ENCODE results near the gene NPHS1. TPM values are rescaled to one million over a fixed set of nuclear protein-coding genes. Genes with fewer than 3 reads are reported as not detected.

The NPHS1 gene
- total and polyA plus RNA-seq, 12 donors, result 0.31 TPM; not detected in 11

DNA sequence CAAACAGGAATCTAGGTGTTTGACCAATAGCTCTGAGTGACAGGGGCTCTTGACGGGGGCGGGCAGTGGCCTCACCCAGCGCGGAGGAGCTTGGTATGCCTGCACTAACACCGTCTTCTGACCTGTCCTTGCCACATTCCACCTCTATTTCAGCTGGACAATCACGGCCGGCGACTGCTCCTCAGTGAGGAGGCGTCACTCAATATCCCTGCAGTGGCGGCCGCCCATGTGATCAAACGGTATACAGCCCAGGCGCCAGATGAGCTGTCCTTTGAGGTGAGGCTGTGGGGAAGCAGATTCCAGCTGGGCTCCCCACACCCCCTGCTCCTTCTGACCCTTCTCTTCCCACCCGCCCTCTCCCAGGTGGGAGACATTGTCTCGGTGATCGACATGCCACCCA, 72.2 kb downstream of the NPHS1 start:
- Histone ChIP-seq H3K9me3 (replicated peaks in 1 of 3) (no peaks in the 10 kb centered on the region), H3K4me1 (replicated peaks in 1 of 2) (no peaks in the 10 kb centered on the region), H3K4me3 (no peak overlapping the region), H3K27me3 (no peaks in the 10 kb centered on the region), H3K27ac (no peak overlapping the region), H3K36me3 (replicated peaks in 1 of 2) (peaks cover 0 to 6% of the 10 kb centered on the region in 2 donors)
- TF ChIP-seq POLR2A (IDR thresholded peaks at IDR 0.05), result no peak
- TF ChIP-seq, protein P1, sequence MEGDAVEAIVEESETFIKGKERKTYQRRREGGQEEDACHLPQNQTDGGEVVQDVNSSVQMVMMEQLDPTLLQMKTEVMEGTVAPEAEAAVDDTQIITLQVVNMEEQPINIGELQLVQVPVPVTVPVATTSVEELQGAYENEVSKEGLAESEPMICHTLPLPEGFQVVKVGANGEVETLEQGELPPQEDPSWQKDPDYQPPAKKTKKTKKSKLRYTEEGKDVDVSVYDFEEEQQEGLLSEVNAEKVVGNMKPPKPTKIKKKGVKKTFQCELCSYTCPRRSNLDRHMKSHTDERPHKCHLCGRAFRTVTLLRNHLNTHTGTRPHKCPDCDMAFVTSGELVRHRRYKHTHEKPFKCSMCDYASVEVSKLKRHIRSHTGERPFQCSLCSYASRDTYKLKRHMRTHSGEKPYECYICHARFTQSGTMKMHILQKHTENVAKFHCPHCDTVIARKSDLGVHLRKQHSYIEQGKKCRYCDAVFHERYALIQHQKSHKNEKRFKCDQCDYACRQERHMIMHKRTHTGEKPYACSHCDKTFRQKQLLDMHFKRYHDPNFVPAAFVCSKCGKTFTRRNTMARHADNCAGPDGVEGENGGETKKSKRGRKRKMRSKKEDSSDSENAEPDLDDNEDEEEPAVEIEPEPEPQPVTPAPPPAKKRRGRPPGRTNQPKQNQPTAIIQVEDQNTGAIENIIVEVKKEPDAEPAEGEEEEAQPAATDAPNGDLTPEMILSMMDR (IDR thresholded peaks at IDR 0.05), result no peak
- DNase-seq, result no peak
- 94 to 96% (median 95%) methylated on average over 16 of the region's 16 CpGs for WGBS, 4 donors
- intact Hi-C loops (cut with DNase I), result no loop called here

DNA sequence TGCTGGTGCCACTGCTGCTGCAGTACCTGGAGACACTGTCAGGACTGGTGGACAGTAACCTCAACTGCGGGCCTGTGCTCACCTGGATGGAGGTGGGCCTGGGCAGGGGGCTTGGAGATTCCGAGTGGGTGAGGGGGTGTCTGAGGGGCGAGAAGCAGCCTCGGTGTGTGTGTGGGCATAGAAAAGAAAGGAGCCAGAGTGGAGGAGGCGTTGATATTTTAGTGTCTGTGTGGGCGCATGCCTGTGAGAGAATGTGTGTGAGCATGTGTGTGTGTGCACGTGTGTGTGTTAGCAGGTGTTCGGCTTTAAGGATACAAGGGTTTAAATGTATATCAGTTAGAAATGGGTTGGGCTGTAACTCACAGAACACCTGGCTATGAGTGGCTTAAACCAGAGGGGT, 73.3 kb downstream of the NPHS1 start:
- TF ChIP-seq, protein P1 (IDR thresholded peaks at IDR 0.05), result no peak
- no peak for TF ChIP-seq POLR2A (IDR thresholded peaks at IDR 0.05)
- 92 to 99% (median 95%) methylated on average over 8 of the region's 8 CpGs for WGBS, 4 donors

DNA sequence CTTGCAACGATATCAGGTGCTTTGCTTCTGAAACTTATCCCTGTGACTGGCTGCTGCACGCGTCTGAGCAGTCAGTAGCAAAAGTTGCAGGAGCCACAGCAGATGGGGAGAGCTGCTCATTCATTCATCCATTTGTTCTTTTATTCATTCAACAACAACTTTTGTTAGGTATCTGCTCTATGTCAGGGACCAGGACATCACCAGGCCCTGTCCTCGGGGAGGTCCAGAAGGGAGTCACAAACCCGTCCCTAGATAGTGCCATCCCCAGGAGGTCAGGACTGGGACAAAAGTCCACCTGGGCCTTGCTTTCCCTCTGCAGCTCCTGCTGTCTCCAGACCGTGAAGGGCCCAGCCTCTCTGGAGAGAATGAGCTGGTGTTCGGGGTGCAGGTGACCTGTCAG, 74.3 kb downstream of the NPHS1 start:
- TF ChIP-seq POLR2A (IDR thresholded peaks at IDR 0.05), result no peak
- TF ChIP-seq, protein P1 (IDR thresholded peaks at IDR 0.05), result no peak
- Histone ChIP-seq H3K27ac (no peak overlapping the region), H3K4me3 (no peak overlapping the region), H3K36me3 (replicated peaks in 1 of 2) (peaks cover 0 to 6% of the 10 kb centered on the region in 2 donors), H3K4me1 (replicated peaks in 1 of 2) (peaks cover 0 to 5% of the 10 kb centered on the region in 2 donors), H3K9me3 (replicated peaks in 1 of 3) (no peaks in the 10 kb centered on the region), H3K27me3 (no peaks in the 10 kb centered on the region)
- DNase-seq, result no peak
- intact Hi-C loops (cut with DNase I), result no loop called here
- WGBS, 4 donors, result 76 to 96% (median 88%) methylated on average over 5 to 7 of the region's 7 CpGs

More for the DNA sequence above, 73.3 kb downstream of the NPHS1 start:
- Histone ChIP-seq H3K27me3 (no peaks in the 10 kb centered on the region), H3K4me1 (replicated peaks in 1 of 2) (peaks cover 0 to 5% of the 10 kb centered on the region in 2 donors), H3K36me3 (replicated peaks in 1 of 2) (peaks cover 0 to 6% of the 10 kb centered on the region in 2 donors), H3K4me3 (no peak overlapping the region), H3K27ac (no peak overlapping the region), H3K9me3 (replicated peaks in 1 of 3) (no peaks in the 10 kb centered on the region)
- no peak for DNase-seq
- intact Hi-C loops (cut with DNase I), result no loop called here

DNA sequence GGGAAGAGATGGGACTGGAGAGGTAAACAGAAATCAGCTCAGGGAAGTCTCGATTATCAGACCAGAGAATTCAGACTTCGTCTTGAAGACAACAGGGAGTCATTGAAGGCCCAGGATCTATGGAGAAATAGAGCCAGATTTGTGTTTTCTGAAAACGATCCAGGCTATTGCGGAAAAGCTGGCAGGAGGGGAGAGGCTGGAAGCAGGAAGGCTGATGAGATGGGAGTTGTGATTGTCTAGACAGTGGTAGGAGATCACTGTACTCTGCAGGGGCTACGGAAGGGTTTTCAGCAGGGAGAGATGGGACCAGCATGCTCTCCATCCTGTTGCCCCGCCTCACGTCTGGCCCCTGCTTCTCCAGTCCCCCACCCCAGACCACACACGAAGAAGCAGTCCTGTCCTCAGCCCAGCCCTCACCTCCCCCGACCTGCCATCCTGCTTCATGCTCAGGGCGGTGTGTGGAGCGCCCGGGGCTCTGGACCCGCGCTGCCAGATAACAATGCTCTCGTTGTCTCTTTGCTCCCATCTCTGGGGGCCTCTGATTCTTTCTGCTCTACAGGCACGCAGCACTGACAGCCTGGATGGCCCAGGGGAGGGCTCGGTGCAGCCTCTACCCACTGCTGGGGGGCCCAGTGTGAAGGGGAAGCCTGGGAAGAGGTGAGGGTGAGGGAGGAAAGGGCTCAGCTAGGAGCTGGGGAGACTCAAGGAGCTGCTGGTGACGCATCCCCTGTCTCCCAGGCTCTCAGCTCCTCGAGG, 75.0 kb downstream of the NPHS1 start:
- DNase-seq, result no peak
- Histone ChIP-seq H3K4me1 (replicated peaks in 1 of 2) (peaks cover 0 to 5% of the 10 kb centered on the region in 2 donors), H3K9me3 (replicated peaks in 1 of 3) (no peaks in the 10 kb centered on the region), H3K36me3 (replicated peaks in 1 of 2) (peaks cover 0 to 6% of the 10 kb centered on the region in 2 donors), H3K27ac (no peak overlapping the region), H3K4me3 (no peak overlapping the region), H3K27me3 (no peaks in the 10 kb centered on the region)
- TF ChIP-seq, protein P1 (IDR thresholded peaks at IDR 0.05), result no peak
- no peak for TF ChIP-seq POLR2A (IDR thresholded peaks at IDR 0.05)
- 68 to 87% (median 76%) methylated on average over 11 to 19 of the region's 19 CpGs for WGBS, 4 donors
- intact Hi-C loops (cut with DNase I), result no loop called here

Data from adrenal gland (tissue), 12 donors.